ENCODE results near the gene TSPAN18.

Gene TSPAN18

DNA sequence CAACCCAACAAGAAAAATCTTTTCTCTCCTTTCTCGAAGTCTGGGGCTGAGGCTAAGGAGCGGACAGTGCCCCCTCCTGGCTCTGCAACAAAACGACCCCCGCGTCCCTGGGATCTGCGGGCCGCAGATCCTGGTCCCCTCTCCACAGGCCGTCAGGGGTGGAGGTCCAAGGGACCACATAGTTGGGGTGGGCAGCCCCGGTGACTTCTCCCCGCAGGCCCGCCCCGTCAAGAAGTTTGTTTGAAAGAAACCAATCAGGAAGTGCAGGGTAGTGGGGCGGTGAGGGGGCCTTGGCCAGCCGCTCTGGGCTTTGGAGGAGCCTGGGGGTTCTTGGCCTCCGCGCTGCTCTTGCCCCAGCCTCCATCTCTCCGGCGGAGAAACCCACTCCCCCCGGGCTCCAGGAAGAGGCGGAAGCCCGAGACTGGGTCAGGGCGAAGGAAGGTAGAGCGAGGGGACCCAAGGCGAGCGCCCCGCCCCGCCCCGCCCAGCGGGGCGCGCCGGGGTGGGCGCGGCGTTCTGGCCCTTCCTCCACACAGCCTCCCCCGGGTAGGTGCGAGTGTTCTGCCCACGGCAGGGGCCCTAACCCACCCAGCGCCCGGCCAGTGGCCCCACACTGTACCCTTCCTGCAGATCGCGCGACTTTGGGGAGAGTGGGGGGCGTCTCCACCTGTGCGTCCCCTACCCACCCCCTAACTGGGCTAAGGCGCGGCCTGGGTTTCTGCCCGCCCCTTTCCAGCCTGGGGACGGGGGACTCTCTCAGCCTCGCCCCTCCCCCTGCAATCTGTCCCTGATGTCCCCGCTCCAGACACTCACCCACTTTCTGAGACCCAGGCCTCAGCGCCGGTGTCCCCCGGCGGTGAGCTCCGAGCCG, 222.6 kb downstream of the TSPAN18 start:
- no peak for DNase-seq

DNA sequence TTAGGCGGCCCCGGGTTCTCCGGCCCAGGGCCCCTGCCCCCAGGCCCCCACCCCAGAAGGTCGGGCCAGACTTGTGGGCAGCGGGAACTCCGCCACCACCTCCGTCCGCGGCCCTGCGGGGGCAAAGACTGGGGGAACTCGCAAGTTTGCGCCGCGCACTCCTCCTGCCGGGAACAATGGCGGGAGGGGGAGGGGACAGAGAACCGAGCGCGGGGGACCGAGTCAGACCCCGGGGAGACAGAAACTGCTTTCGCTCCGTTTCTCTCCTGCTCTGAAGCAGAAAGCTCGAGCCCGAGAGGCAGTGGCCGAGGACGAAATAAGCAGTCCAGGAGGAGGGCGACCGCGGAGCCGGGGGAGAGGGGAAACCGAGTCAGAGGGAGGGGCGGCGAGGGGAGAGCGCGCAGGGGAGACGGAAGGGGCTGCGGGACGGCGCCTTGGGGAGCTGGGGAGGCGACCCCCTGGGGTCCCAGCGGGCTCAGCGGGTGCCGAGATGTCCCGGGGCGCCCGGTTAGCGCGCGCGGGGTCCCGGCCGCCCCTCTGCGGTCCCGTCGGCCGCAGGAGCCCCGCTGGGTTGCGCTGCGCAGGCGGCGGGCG, 223.4 kb downstream of the TSPAN18 start:
- no peak for DNase-seq

DNA sequence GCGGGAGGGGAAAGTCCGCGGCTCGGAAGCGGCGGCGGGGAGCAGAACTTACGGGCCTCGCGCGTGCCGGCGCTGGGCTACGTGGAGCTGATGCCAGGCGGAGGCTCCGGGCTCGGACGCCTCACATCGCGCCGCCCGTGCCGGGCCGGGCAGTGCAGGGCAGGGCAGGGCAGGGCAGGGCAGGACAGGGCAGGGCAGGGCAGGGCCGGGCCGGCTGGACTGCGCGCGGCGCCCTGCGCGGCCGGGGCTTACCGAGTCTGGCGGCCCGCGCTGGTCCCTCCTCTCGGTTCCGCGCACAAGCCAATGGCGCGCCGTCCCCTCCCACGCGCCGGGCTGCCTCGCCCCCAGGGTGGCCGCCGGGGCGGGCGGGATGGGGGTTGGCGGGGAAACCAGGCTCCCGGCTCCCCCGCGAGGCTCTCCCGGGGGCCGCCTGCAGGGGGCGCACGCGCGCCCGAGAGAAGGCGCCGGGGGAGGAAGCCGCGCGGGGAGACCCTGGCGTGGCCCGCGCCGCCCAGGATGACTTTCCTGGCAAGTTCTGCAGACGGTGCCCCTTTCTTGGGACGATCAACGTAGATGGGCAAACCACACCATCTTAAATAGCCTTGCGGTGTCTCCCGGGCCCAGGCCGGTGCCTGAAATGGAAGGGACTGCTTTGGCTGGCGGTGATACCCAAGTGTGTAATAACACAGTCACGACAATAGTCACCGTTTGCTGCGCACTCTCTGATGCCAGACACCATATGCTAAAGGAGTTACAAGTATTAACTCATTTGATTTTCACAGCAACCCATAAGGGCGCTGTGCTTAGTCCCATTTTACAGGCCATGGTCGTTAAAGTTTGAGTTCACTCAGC, 224.1 kb downstream of the TSPAN18 start, which contains the start of gene TP53I11:
Gene TP53I11 (minus strand): TSS at position 259 of the 852 bp plus-strand sequence. CDS start 12,548 bp downstream, outside the sequence.
- DNase-seq, result peak; percentile 37

DNA sequence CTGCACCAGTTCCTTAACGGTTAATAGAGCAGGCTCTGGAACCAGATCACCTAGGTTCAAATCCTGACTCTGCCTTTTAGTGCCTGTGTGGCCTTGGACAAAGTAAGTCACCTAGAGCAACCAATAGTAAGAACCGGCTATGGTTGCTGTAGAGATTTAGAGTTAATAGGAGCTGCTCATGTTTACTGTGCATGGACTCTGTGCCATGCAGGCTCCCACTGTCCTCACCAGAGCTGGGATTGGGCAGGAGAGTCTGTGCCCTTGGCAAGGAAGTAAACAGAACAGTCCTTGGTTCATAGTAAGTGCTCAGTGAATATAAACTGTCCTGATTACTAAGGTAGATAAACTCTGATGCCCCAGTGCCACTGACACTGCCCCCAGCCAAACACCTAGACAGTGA, 225.3 kb downstream of the TSPAN18 start:
- DNase-seq, result no peak

DNA sequence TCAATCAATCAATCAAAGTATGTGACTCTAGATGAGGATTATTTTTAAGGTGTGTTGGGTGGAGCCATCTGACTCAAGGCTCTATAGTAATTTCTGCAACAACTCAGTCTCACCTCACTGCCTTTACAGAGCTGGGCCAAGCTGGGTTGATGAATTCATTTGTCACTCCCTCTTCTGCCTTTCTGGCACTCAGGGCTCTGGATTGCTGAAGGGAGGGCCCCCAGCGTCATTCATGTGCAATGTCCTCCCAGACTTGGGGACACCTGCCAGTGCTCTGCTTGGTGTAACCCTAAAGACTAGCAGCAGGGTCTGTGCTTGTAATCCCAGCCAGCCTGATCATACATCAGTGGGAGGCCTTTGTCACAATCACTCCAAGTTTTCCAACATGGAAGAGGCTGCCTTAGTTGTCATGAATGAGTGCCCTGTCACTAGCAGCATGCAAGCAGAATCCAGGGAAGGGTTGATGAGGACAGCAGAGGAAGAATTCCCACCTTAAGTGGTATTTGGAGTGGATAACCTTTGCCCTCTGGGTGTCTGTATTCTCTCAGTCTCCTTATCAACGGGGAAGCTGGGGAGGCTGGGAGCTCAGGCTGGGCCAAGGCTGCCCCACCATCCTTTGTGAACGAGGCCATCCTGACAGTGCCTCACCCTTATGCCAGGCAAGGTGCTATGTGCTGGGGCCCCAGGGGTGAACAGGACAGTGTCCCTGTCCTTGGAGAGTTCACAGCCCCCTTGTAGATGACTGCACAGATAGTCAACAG, 225.9 kb downstream of the TSPAN18 start:
- DNase-seq, result no peak

DNA sequence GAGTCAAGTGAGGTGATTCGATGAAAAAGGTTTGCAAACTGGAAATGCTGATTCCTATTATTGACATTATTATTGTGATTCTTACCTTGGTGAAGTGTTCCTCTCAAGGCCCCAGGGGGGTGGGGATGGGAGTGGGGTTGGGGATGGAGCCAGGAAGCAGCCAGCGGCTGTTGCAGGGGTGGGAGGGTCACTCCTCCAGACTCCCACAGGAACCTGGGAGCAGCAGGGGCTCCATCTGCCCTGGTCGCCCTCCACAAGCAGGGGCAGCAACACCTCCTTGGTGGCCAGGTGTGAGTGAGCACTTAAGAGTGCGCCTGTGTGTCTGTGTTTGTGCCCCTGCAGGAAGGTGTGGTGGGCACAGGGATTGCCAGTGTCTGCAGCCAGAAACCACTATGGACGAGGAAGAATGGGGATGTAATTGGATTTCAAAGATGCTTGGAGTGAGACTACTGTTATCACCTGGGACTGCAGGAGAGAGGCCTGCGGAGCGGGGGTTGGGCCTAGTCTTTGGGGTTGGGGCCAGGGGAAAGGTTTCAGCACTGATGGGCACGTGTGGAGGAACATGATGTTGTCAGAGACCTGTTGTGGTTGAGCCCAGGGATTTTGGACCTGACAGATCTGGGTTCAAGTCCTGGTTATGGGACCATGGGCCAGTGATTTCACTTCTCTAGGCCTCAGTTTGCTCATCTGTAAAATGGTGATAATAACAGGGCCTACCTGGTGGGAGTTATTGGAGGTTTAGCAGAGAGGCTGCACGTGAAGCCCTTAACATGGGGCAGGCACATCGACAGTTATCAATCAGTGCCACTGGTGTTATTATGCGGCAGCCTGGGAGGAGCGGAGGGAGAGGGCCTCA, 227.5 kb downstream of the TSPAN18 start:
- no peak for DNase-seq

DNA sequence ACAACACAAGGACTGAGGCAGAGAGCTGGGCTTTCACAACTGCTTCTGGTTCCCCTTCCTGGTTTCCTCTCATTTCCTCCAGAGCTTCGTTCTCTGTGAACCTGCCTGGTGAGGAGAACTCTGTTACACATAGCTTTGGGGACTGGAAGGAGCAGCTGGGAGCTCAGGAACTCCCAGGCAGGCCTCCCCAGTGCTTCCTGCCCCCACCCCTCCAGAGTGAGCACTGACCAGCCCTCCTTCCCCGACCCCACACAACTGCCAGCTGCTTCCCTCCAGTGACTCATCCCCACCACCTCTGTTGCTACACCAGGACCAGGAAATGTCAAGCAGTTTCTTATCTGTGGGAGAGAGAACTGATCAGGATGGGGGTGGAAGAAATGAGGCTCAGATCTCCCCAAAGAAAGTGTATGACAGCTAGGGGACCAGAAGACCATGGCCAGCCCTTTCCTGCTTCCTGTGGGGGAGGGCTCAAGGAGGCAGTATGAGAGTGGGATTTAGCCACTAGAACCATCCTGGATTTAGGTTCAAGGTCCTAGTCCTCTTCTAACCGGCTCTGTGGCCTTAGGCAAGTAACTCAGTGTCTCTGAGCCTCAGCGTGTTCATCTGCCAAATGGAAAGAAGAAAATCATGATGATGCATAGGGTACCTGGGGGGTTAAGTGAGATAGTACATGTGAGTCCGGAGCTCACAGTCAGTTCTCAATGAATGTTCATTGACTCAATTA, 228.4 kb downstream of the TSPAN18 start:
- DNase-seq, result no peak

DNA sequence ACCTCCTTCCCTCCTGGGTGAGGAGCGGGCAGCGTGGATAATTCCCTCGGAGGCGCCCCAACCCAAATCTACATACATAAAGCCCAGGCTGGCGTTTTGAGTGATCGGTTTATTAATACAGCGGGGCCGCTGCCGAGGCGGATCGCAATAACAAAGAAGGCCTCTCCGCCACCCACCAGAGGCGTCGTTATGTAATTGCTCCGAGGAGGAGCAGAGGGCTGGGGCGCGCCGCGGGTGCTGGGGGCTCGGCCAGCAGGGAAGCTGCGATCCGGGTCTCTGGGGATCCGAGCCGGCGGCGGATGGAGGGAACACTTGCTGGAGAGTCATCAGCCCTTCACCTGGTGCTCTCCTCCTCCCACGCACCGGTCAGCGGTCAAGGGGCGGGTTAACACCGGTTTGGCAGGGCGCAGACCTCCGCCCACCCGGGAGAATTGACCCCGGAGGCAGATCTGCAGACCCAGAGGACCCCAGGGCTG, 230.3 kb downstream of the TSPAN18 start:
- no peak for DNase-seq

DNA sequence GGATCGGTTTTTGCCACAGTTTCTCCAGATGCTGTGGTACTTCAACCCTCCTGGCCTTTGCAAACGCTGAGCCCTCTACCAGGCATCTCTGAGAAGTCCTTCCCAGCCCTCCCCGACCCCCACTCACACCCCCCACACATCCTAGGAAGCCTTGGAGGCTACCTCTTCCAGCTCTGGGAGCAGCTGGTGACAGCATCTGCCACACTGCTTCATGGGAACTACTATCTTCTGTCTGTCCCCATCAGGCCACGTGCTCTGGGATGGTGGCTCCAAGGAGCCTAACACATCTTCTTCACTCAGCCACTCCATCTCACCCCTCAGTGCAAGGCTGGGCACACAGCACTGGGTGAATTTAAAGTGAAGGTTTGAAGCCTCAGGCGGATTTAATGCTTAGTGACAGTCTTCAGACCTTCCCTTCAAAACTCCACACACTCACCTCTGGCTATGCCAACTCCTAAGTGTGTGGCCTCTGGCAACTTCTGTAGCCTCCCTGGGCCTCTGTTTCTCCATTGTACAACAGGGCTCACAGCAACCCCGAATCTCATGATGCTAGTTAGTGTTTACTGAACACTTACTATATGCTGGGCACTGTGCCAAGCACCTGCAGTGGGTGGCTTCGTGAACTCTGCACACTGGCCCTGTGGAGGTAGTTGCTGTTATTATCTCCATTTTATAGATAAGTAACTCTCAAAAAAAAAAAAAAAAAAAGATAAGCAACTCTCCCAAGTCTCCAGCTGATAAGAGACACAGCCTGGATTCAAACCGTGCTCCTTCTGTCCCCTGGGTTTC, 231.2 kb downstream of the TSPAN18 start:
- DNase-seq, result no peak

DNA sequence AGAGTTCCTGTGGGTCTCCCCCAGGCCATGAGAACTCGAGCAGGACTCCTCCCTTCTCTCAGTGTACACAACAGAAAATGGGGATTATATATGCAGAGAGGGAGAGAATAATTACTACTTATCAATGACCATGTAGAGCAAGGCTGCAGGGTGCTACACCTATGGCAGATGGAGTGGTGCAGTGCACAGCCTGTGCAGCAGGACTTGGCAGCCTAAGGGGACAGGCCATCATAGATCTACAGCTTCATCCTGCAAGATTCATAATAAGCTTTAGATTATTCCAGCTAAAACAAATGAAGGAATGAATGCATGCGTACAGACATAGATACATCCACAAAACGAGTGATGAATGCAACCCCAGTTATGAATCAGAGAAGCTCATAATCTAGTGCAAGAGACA, 232.3 kb downstream of the TSPAN18 start:
- DNase-seq, result no peak

DNA sequence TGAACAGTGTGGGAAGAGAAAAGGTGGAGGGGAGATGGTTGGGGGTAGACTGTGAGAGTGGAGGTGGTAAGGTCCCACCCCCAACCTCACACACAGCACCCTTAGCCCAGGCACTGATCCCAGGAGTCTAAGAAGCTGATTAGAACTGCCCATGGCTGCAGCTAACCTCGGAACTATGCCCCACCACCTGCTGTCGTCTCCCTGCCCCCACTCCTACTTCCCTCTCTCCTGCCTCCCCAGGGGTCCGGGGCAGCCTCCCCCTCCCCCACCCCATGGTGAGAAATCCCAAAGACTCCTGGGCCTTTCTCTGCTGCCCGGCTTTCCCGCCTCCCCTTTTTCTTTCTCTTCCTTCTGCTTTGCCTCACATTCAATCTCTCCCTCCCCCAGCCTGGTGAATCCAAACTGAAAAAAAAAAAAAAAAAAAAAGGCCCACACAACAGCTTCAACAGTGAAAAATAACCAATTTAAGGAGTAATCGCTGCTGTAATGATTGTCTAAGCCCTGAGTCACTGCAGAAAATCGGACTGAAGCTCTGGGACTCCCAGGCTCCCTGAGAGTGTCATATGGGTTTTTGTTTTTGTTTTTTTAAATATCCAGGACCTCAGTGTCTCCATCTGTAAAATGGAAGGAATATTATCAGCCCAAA, 233.6 kb downstream of the TSPAN18 start:
- no peak for DNase-seq

DNA sequence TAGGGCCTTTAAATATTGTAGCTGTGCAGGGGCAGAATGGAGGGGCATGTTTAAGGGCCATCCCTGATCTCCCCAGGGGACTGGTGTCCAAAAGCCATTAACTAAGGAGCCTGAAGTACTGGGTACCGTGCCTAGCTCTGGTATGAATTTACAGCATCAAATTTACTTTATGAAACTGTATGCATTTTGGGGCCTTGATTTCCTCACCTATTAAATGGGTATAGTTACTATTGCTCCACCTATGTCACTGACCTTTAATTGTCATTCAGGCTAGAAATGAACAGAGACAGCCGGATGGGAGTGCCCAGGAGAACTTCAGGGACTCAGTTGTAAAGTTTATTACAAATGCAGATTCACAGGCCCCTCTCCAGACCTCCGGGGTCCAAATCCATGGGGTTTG, 235.7 kb downstream of the TSPAN18 start:
- no peak for DNase-seq

DNA sequence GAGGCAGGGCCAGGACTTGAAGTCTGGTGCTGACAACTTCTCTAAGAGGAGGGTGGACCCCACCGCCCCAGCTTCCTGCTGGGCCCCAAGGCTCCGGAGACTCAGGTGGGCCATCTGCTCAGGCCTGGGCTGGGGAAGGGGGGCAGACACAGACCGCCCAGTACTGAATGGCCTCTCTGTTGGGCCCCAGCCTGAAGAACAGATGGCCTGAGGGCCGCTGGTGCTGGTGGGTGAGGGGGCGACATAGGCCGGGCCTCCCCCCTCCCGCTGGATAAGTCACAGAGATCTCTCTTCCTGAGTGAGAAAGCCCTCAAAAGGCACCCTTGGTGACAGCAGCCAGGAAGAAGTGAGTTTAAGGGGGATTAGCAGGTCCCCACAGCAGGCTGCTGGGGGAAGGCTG, 236.4 kb downstream of the TSPAN18 start:
- no peak for DNase-seq

DNA sequence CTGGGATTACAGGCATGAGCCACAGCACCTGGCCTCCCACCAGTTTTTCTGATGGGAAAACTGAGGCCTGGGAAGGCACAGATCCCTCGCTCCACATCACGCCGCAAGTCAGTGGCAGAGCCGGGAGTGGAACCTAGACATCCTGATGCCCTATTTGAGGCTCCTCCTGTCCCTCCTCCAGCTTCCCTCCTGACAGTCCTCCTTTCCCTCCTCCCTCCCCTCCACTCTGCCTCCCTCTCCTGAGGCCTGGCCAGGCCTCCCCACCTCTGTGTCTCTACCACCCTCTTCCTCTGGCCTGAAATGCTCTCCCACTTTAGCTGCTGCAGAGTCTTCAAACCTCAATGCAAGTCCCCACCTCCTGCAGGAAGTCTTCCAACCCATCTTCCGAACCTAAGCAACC, 237.2 kb downstream of the TSPAN18 start:
- DNase-seq, result no peak

DNA sequence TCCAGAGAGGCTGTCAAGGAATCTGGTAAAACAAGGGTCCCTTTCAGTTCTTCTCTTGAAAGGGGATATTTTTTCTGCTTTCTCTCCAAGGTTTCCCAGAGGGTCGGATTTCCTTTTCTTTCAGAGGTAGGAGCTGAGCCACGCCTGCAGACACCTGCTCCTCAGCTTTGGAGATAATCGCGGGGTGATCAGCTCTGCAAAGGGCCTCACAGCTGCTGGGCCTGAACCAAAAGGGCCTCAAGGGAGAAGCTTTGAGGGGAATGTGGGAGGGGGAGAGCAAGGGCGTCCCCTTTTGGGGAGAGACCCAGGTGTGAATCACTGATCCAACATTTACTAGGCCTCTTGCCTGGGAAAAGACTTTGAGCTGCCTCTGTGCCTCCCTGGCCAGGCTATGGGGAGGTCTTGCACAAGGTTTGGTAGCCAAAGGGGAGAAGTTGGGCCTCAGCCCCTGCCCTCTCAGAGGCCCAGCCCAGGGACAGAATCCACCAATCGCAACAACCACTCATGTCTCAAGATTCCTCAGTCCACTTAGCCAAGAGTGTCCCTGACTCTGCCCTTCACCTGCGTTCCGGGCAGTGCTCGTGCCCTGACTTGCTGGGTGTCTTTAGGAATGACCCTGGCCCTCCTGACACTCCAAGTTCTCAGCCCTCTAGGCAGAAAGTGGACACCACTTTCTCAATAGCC, 237.9 kb downstream of the TSPAN18 start:
- DNase-seq, result no peak

DNA sequence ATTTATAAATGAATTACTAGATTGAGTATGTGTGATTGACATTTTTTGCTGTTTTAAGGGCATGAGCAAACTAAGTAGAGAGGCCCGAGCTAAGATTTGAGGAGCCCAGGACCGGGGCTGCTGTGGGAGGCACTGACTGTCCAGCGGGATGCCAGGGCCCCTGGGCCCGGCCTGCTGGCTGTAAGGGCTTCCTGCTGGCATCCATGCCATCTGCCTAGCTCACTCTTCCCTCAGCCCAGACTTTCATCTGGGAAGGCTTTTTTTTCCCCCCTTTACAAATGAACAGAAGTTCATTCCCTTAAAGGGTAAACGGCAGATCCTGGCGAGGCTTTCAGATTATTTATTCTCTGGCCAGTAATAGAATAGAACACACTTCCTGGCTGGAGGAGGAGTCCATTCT, 239.9 kb downstream of the TSPAN18 start:
- peak; percentile 67 for DNase-seq

DNA sequence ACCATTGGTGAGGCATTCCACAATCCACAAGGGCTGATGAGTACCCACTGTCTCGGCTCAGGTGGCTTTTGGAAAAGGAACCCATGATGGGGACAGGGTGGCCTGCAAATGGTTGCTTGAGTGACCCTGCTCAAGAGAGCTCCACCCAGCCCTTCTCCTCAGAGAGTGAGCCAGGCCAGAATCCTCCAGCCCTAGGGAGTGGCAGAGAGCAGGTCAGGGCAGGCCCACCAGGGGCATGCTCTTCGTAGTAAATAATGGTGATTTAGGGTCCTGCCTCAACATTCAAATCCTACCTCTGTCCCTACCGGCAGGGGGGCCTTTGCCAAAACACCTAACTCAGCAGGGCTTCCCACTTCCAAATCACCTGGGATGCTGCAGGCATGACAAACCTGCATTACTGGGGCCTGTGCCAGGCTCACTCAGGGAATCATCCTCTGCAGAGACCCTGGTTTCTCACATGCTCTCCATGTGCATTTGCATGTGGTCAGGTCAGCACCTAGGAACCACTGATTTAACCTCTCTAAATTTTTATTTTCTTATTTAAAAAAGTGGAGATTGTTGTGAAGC, 241.3 kb downstream of the TSPAN18 start:
- DNase-seq, result no peak

DNA sequence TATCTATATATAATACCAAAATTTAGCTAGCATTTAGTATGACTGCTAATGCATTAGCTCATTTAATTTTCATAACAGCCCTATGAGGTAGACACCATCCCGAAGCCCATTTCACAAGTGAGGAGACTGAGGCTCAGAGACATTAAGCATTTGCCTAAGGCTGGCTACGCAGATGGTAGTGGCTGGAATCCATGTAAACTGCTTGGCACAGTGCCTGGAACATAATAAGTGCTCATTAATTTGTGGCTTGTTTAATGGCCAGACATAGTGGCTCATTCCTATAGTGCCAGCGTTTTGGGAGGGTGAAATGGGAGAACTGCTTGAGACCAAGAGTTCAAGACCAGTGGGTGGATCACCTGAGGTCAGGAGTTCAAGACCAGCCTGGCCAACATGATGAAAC, 241.7 kb downstream of the TSPAN18 start:
- DNase-seq, result peak; percentile 78

Data from NCI-H446 treated with DMSO at 0.1 percent for 48 hours (cell line).